ELF-1 (cell line): ENCODE data around the gene CDH13.

ENCODE experiments used
- DNase-seq: peaks from one replicate; pipeline ENCODE4 v3.0.0-alpha.2; 2016; ENCODE audit warnings: low read depth, low spot score

Gene CDH13

DNA sequence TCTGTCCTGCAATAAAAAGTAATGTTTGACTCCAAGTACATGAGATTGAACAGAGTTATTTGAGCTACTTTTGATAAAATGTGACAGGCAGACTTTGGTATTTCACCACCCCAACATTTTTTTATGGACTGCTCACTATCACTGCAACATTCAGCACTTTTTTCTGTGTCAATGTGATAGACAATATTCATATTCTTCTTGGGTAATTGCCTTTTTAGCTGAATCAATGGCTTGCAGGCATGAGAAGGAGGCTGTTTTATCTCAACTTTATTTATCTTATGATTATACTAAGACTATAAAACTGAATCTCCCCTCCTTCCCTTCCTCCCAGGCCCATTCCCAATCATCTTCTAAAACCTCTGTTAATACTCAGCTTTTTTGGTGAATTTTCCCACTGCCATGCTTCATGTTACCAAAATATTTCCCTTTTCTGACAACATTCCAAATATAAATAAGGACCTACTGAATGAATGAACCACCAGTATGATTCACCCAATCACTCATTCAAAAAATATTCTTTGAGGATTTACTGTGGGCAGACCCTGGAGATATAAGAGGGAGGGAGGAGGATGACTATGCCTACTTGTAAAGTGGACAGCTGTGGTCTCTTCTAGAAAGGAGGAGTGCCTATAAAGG, 67.6 kb downstream of the CDH13 start:
- DNase-seq: no peak

DNA sequence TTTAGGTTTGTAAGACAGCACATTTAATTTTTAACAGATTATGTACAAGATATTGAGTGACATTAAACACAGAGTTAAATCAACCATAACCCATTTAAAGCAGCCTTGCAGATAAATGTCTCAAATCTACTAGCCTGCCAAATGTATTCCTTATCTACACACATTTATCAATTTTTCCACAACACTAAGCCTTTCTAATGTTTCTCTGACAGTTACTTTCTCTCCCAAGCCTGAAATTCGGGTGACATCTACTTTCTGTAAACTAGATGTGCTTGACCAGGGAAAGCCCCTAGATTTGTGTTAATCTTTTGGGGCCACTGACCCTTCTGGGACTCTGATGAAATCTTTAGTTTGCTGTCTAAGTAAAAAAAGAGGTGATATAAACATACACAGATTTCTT, 69.0 kb downstream of the CDH13 start:
- no peak for DNase-seq

DNA sequence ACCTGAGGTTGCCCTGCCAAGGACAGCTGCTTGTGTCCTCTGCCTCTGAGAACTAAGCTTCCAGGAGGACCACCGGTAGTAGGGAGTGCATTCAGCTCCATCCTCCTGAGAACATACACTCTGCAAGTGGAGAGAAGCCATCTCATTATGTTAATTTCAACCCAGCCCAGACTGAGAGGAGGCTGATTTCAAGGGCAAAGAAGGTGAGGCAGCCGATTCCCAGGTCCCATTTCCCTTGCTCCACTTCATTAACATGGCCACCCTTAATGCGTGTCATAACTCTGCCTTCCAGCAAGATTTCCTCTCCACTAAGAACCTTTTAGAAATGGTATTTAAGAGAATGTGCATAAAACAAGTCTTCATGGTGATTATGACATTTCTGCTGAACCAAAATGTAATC, 72.5 kb downstream of the CDH13 start:
- no peak for DNase-seq

DNA sequence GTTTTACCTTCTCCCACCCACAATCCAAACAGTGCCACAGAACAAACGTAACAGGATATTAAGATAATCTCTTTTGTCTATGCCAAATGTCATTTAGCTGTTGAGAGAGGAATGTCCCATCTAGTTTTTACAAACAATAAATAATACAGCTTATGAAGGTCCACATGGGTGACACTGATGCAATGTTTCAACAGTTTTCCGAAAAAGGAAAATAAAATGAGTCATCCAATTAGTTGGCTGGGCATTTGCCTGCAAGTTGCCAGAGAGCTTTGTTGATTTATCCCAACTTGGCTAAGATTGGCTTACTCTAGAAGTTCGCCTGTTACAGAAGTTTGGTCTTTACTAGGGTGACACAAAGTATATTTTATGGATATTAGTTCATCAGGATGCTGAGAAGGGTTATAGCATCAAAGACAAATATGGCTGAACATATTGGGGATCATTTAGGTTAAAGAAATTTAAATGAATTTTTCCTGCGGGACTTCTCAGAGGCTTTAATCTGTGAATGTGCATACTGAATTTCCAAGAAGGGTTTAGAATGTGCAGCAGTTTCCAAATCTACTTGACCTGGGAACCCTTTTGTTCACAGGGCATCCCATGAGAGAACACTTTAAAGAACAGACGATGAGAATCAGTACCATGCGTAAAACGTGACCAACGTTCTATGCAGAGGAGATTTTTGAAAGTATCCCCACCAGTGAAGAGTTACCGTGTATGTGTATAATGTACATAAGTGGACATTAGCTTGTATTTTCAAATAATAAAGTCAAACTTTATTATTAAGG, 73.1 kb downstream of the CDH13 start:
- DNase-seq: no peak

DNA sequence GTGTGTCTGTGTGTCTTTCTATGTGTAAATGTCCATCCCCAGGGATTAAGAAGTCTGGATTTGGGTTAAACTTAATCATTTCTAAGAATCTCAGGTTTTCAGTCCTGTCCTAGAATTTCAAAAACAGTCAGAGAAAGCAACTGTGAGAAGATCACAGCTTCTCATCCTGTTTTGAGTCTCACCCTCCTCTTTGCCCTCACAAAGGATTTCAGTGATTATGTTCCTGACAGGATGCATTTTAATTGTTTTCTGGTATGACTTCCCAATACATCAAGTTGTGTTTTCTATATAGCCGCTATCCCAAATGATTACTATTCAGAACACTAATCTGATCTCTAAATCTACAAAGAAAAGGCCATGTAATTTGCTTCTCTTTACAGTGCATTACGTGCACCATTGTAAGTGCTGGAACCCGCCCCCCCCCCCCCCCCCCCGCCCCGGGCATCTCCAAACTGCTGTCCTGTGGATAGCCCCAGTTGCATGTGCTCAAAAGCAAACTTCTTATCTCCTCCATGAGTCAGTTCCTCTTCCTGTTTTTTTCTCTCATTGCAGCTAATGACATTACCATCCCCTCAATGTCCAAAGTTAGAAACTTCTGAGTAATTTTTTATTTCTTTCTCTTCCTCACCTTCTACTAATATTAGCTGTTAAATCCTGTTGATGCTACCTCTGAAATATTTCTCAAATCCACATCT, 73.9 kb downstream of the CDH13 start:
- DNase-seq: no peak

DNA sequence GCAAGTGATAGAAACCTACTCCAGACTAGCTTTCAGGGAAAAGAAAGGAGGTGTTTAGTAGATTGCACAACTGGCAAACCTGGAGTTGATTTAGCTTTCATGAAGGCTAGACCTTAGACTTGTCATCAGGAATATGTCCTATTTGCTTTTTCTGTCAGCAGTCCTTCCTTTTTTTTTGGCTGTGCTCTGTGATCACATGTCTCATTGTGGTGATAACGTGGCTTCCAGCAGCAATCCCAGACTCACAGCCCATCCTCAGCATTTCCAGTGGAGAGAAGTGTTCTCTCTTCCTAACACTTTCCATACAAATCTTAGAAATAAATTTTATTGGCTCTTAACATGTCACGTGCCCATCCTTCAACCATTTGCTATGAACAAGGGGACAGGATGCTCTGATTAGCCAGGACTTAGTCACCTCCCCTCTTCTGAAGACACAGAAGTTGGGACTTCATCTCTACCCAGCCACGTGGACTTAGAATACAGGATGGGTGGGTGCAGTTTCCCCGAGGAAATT, 74.7 kb downstream of the CDH13 start:
- no peak for DNase-seq

DNA sequence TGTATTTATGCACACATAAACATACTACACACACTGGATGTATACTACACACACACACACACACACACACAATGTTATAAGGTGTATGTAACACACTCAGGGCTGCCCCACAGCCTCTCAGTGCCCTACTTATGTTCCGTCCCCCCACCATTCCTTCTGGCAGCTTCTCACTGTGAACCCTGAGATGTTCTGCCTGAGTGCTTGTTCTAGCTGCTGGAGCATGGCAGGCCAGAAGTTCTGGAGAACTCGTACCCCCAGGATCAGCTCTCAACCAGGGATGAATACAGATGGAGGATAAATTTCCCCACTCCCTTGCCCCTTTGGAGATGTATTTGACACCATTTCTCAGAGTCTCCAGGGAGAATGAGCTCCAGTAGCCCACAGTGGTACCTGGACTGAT, 76.4 kb downstream of the CDH13 start:
- DNase-seq: no peak

DNA sequence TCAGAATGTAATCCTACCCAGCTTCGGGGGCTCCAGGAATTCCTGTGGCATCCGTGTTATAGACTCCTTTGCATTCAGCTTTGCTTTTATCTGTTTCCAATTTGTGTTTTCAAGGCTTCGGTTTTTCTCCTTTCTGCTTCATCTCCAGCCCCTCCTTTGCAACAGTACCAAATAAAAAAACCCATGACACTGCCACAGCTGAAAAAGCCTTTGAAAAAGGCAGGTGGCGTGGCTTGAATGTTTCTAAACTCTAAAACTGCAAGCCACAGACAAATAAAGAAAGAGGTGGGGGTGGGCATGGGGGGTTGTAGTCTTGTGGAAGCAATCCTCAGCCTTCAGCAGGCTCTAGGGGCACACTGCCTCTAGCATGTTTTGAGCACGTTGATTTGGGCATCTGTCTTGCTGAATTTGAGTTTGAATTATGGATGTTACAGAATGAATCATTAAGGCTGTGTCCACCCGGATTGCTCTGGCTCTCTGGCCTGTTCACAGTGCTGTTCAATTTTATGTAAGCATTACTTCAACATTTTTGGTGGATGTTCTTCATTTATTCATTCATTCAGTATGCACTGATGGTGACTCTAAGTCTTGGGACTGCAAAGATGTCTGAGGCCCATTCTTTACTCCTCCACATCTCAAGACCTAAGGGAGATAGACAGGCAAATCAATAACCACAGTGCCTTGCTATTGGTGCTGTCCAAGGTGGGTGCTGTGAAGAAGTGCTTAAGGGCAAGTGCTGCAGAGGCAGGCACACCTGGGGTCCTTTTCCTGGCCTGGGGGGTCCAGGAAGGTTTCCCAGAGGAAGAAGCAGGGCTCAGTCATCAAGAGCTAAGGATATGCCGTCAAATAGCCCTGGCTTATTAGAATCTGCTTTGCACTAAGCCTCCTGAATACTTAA, 77.4 kb downstream of the CDH13 start:
- DNase-seq: no peak

DNA sequence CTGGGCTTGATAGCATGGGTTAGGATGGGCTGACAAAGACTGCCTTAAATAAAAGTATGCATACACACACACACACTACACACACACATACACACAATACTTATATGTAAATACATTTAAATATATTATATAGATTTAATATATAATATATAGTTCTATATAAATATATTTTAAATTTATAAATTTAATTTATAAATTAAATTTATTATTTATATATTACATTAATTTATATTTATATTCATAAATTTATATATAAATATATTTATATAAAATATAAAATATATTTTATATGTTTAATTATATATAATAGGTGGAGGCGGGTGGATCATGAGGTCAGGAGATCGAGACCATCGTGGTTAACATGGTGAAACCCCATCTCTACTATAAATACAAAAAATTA, 83.2 kb downstream of the CDH13 start:
- DNase-seq: no peak

DNA sequence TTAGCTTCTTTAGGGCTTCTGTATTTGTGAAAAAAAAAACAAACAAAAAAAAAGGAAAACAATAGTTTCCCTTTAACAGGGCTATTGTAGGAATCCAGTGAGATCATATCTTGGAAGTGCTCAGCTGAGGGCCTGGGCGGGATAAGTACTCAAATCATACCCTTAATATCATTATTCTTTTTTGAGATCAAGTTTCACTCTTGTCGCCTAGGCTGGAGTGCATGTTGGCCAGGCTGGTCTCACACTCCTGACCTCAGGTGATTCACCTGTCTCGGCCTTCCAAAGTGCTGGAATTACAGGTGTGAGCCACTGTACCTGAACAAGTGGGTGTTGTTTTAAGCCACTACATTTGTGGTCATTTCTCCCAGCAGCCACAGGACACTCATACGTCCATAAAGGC, 87.0 kb downstream of the CDH13 start:
- DNase-seq: no peak

DNA sequence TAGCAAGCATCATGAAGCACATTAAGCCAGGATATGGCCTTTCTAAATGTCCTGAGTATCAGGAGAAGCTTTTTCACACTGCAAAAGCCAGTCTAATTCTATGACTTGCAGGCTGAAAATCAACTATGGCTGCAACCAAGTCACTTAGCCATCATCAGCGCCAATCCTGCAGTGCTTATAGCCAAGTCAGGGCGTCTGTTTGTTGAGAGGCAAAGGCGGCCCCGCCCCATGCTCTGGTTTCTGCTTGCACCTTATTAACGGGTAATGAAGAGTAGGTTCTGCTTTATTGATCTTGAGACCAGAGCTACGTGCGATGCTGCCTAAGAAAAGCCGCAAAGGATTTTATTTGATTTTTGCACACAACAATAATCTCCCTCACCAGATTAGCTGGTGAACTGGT, 88.4 kb downstream of the CDH13 start:
- peak; percentile 4 for DNase-seq

DNA sequence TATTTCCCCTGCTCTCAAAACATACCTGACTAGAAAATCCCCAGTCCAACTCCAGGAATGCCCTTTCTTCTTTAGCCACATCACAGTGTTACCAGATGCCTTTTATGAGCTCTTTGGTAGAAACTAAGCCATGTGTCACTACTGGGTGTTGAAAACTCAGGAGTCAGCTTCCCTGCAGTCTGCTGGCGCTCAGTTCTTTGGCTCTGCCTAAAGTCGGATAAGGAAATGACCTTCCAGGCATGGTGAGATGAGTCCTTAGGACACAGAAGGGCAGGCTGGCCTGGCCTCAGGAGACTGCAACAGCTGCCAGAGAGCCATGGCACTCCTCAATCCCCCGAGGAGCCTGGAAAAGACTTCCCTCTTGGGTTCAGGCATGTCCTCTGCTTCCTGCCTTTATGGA, 89.1 kb downstream of the CDH13 start:
- peak; percentile 3 for DNase-seq

DNA sequence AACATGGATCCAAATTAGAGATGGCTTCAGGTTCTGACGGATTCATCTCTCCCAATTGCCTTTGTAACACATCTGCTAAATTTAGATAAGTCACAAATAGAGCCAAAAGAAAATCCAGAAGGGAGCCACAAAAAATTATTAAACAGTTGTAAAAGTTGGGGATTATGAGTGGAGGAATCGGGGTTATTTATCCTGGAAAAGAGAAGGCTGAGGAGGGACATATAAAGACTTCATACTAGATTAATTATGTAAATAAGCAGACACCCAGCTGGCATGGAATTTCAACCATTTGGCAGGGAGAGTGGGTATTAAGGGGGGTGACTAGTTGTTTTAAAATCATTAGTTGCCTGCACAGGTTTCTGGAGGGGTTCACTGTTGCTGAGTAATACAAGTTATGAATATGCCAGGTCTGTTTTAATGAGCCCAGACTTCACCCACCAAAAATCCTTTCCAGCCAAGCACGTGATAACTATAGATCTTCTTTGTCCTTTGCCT, 89.6 kb downstream of the CDH13 start:
- DNase-seq: no peak

DNA sequence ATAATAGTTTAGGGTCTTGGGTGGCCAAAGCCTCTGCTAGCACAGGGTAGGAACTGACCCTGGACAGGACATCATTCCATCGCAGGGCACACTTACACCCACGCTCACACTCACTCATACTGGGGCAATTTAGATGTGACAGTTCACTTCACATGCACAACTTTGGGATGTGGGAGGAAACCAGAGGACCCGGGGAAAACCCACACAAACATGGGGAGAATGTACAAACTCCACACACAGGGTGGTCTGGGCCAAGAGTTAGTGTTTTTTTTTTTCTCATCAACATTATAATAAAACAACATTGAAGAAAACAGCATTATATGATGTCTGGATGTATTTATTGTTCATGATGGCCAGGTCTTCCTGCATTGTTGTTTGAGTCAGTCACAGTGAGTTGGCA, 93.6 kb downstream of the CDH13 start:
- DNase-seq: no peak

DNA sequence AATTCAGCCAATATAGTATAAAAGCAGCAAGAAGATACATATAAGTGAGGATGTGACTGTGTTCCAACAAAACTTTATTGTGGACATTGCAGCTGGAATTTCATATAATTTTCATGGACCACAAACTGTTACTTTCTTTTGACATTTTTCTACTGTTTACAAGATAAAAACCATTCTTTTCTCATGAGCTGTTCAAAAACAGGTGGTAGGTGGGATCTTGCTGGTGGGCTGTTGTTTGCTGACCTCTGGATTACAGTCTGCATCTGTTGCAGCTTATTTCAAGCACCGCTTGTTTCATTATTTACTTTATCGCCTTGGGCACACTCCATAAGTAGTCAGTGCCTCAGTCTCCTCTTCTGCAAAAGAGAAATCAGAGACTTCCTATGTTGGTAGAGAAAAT, 99.5 kb downstream of the CDH13 start:
- no peak for DNase-seq

DNA sequence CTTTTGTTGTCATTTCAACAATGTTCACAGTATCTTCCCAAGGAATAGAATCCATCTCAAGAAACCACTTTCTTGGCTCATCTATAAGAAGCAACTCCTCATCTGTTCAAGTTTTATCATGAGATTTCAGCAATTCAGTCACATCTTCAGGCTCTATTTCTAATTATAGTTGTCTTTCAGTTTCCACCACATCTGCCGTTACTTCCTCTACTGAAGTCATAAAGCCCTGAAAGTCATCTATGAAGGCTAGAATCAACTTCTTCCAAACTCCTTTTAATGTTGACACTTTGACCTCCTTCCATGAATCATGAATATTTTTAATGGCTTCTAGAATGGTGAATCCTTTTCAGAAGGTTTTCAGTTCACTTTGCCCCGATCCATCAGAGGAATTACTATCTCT, 102.1 kb downstream of the CDH13 start:
- DNase-seq: no peak

DNA sequence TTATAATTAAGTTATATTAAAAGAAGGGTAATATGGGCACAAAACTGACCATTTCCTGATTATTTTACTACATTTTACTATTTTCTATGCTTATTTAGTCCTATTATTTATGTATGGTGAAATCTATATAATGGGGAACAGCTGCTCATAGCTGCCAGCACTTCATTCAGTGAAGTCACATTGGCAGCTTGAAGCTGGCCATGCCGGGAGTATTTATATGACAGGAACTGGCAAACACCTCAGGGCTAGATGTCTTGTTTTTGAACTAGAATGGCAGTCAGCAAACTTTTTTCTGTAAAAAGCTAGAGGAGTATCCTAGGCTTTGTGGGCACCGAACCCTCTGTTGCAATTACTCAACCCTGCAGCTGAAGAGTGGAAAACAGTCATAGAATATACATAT, 104.1 kb downstream of the CDH13 start:
- no peak for DNase-seq

DNA sequence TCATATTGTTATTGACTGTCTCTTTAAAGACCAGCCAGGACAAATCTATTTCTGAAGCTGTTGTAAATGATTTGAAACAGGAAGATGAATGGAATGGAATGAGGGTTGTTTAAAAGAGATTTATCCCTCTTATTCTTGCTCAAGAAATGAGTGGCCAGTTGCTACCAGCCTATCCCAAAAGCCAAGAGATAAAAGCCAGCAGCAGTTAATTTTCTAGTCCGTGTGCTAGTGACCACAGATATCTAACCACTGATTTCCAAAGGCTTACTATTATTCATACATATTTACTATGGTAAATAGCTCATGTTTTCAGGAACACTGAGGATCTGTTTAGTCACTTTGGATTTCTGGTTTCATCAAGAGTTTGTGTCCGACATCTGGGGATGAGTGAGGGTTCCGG, 105.7 kb downstream of the CDH13 start:
- no peak for DNase-seq

DNA sequence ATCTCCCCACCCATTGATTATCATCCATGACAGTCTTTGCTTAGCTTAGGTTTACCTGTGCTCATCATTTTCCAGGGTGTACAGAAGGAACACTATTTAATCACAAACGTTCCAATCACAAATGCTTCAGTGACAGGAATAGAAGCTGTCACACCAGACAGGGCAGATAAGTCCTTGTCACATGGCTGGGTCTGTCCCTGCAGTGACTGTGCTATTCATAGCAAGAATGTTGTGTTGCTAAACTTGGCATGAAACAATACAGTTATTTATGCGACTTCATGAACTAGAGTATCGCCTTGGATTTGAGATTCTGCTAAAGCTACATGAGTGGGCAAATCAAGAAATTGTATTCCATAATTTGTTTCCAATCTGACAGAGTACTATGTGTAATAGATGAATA, 108.4 kb downstream of the CDH13 start:
- DNase-seq: no peak

DNA sequence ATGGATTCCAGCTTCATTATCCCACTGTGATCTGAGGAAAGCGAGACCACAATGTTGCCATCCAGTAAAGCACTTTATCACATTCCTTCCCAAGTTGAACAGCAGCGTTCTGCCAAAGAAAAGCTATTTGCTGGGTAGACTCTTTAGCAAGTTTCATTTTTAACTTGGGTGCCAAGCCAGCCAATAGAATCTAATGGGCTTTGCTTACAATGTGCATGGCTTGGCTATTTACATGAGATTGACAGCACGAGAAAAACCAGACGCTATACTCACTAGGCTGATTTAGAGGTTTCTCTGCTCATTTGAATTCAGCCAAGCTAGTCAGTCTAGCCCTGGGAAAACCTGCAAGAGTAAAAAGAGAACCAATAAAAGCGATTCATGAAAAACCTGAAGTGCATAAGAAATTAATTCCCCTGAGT, 108.9 kb downstream of the CDH13 start:
- no peak for DNase-seq

DNA sequence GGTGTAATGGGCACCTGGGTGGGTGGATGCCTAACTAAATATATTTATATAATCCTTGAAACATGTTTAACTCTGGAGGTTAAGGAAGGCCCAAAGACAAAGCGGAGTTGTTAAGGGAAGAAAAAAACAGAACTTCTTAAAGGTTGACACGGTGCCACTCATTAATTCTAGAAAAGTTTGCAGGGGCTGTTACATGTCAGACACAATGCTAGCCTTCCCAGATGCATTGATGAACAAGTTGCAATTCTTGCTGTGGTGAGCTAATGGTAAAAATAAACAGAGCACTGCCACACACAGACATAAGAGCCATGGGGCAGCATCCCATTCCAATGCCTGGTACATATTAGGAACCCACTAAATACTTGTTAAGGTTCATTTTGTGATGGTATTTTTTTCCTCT, 109.5 kb downstream of the CDH13 start:
- no peak for DNase-seq

DNA sequence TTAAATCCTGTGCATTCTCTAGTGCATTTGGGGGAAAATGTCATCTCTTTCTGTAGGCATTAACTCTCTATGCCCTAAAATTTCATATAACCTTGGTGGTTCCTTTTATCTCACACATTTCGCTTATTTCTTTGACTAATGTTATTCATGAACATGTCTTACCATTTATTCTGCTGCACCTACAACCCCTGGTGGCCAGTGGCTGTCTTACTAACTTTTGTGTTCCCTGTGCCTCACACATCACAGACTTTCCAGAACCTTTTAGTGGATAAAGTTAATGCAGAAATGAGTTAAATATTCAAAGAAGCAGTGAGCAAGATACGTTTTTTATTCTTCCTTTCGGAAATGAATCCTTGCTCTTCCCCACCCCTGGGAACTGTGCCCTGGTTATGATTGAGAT, 111.9 kb downstream of the CDH13 start:
- DNase-seq: no peak
